GM19043 (cell line): ENCODE data around the gene VPS16.
A peak's percentile ranks its signal among the peaks of the same experiment; 100 is the strongest.

ENCODE experiments used
- ATAC-seq: cut with Tn5 transposase; IDR thresholded peaks from one replicate; pipeline ENCODE4 v1.9.1; 2021; ENCODE audit warnings: low read depth; ENCODE audit not compliant: unreplicated experiment

Gene VPS16

DNA sequence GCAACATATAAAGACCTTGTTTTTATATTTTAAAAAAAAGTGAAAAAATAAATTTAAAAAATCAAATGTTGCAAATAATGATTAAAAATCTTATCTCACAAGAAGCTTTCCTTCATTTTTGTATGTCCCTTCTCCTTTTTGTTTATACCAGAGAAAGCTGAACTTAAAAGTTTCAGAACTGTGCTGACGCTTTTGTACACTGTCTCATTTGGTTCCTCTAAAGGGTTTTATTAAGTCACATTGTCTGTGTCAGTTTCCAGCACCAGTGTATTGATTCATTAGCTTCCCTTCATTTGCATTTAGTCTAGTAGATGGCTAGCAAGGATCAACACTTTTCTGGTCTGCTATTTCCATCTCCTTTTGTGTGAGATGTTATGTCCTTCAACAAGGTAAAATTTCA is 6.8 kb upstream of the VPS16 start:
- no peak for ATAC-seq

- no peak for ATAC-seq
These were observed 6.0 kb upstream of the VPS16 start for GRCh38 chr20:2834401-2835110.

DNA sequence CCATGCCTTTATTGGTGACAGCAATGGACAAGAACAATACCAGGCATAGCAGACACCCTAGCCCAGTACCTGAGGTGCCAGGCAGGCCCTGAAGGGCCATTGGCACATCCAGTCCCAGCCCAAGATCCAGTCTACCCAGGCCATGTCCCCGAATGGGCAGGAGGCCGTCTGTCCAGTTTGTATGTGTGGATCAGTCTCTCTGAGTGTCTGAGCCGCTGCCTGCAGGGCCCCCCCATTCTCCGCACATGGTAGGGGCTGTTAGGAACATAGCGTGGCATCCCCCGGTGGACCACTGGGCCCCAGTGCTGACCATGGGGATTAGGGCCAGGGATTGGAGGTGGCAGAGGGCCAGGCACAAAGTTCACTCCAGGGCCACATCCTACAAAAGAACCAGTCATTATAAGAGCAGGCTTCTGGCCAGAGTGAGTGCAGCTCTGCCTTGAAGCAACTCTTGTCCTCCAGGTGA is 5.2 kb upstream of the VPS16 start:
- no peak for ATAC-seq

DNA sequence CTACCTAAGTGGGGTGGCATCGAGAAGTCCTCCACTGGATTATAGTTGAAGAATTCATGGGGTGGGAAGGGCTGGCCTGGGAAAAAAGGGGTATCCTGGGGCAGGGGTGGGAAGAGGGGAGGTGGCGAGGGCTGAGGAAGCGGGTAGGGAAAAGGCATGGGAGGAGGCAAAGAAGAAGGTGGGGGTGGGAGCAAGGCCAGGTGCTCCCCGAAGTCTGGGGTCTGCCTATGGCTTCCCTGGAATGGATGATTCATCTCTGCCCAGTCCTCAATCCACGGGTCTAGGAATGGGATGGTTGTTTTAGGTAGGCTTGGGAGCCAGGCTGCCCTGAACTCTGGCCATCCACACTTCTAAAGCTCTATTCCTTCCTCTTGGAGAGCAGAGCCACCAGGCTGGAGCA is 4.5 kb upstream of the VPS16 start:
- ATAC-seq = no peak

GRCh38 chr20:2837221-2837960 is 3.2 kb upstream of the VPS16 start:
- ATAC-seq = no peak

- no peak for ATAC-seq
These were observed 2.3 kb upstream of the VPS16 start for GRCh38 chr20:2838170-2838797.

DNA sequence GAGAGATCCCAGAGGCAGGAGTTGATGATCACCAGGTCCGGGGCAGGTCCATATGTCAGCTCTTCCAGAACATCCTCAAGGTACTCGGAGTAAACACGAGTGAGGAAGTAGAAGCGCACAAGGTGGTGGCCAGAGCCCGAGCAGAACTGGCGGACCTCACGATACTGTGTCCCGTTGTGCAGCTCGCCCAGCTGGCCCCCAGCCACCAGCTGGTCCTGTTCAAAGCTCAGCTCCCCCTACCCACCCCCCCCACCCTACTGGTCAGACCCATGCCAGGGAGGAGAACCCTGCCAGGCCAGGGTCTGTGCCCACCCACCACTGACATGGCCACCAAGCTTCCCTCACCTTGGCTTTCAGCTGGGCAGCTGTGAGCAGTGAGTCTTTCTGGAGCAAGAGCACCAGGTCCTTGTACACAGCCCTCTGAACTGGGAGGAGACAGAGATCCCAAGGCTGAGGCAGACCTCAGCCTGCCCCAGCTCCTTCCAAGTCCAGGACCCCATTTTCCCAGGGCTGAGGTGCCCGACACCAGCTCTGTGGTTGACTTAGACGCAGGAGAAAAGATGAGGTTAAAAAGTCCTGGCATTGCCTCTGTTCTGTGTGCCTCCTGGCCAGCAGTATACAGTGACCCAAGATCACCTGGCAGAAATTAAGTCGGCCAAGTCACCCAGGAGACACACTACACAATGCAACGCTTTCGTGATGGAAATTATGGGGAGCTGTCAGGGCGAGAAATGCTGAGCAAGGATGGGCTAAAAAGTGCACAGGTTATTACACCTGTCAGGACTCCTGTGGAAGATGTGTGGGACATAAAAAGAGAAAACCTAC is 1.5 kb upstream of the VPS16 start:
- ATAC-seq = no peak

DNA sequence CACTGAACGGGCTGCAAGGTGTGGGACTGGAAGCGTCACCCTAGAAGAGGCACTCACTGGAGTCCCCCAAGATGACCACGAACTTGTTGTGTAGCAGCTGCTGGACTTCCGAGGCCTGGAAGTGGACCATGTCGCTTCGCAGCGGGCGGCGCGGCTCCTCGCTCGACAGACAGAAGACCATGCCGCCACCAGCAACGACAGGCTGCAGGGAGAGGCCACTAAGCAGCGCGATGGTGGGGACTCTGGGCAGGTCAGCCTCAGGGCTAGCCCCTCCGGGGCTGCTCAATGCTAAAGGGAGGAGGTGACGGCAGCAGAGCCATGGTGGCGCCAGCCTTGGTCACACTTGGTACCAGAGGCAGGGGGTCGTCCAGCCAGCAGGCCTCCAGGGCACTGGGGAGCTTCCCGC is 810 bp upstream of the VPS16 start:
- no peak for ATAC-seq

GRCh38 chr20:2840967-2841531 is 504 bp downstream of the VPS16 start:
- peak; percentile 19 for ATAC-seq

- ATAC-seq = no peak
These were observed 5.1 kb downstream of the VPS16 start for GRCh38 chr20:2845607-2846006.

DNA sequence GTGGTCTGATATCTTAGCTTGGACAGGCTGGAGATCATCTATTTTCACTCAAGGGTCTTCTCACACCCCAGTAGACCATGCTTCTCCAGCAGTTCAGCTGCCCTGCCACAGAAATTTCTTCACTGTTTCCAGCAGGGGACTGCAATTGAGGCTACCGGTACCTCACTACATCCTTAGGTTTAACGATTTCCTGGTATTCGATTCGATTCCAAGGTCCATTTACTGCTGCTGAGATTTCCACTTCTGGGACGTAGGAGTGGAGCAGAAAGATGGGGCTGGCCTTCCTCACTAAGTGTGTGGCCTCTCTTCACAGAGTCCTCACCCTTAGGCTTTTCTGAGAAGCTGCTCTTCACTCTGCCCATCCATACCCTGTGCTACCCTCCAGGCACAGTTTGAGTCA is 6.2 kb downstream of the VPS16 start:
- ATAC-seq = no peak

GRCh38 chr20:2847802-2848201 is 7.3 kb downstream of the VPS16 start:
- ATAC-seq = no peak

DNA sequence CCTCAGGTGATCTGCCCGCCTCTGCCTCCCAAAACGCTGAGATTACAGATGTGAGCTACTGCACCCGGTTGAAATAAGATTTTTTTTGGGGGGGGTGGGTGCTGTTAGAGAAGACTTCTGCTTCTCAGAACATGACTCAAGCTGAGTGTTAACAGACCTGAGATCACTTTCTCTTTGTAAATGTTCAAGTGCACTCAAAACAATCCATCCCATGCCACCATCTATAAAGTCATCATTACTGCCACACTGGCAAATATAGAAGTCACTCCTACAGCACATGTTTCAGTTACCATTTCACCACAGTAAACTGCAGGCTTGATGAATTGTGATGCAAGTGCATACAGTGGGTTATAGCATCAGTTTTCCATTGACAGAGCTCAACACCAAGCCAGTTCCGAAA is 9.0 kb downstream of the VPS16 start:
- no peak for ATAC-seq

GRCh38 chr20:2851086-2851485 is 10.5 kb downstream of the VPS16 start:
- no peak for ATAC-seq

DNA sequence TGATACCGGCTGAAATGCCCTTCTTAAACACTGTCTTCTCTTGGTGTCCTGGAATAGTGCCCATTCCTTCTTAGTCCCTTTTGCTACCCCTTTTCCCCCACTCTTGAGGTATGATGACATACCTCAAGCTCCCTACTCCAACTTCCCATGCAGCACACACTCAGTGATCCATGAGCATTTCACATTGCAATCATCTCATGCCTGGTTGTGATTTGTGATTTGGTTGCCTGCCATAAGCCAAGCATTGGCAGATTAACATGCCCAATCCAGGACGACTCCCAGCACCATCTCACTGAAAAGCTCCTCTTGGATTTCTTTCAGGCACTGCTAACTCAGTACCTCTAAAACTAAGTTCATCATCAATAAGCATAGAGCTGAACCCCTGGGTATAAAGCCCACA is 18.0 kb downstream of the VPS16 start:
- ATAC-seq = no peak

GRCh38 chr20:2859330-2860121 is 19.0 kb downstream of the VPS16 start:
- ATAC-seq = no peak

DNA sequence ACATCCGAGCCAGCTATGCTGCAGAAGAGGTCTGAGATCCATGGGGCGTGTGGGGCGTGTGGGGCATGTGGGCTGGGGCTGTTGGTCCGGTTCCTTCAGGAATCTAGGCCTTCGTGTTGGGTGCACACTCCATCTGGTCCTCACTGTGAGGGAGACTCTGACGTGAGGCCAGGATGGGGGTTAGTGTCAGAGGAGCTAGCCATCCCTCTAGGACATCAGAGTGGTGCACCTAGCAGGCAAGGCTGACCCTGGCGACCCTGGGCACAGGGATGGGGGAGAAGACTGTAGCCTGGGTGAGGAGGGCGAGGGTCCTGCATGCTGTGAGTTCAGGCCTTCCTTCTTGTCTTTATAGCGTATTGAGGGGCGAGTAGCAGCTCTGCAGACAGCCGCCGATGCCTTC is 24.1 kb downstream of the VPS16 start:
- no peak for ATAC-seq

GRCh38 chr20:2865101-2865500 is 24.6 kb downstream of the VPS16 start:
- no peak for ATAC-seq

GRCh38 chr20:2865630-2866029 is 25.1 kb downstream of the VPS16 start:
- ATAC-seq = no peak

DNA sequence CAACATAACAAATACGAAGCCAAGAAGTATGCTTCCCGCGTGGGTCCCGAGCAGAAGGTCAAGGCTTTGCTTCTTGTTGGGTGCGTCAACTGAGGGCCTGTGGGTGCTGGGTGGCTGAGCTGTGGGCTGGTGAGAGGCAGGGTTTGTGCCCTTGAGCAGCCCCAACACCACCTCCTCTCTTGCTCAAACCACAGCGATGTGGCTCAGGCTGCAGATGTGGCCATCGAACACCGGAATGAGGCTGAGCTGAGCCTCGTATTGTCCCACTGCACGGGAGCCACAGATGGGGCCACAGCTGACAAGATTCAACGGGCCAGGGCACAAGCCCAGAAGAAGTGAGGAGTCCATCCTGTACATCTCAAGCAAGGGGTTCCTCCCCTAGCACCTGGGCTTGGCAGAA is 25.7 kb downstream of the VPS16 start:
- no peak for ATAC-seq
